Activated T-cell treated with anti-CD3 and anti-CD28 coated beads for 1 hour (primary cell): ENCODE data around the gene ZNF296.

Source experiments
- DNase-seq: peaks from one replicate; pipeline ENCODE4 v3.0.0-alpha.2; 2020; ENCODE audit warnings: low read depth

The ZNF296 gene

DNA sequence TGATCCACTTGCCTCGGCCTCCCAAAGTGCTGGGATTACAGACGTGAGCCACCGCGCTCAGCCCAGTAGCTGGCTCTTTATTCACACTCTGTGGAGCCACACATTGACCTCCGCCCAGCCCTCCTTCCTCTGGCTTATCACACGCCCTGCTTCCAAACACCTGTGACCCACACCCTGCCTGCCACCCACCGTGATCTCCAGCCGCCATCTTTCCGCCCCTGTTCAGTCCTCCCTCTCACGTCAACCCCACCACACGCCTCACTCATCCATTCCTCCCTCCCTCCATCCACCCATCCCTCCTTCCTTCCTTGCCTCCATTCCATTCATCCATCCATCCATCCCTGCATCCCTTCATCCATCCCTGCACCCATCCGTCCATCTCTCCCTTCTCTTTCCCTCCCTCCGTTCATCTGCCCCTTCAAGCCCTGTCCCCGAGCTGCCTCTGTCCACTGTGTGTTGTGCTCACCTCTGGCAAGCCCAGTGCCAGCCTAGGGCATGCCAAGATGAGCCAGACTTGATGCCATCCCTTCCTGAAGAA lies 17.6 kb downstream of the ZNF296 start:
- DNase-seq = no peak

DNA sequence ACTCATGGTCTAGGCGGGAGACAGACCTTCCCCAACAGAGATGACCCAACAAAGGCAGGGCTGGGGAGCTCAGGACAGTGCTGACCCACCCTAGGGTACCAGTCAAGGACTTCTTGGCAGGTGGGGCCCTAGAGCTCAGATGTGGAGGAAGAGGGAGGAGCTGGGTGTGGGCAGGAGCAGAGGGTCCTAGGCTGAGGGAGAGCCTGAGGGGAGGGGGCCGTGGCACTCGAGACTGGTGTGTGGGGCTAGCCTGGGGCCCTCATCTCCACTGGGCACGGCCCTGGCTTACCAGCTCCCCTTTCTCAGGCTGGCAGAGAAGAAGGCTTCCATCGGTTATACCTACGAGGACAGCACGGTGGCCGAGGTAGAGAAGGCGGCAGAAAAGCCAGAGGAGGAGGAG lies 18.8 kb downstream of the ZNF296 start:
- no peak for DNase-seq

DNA sequence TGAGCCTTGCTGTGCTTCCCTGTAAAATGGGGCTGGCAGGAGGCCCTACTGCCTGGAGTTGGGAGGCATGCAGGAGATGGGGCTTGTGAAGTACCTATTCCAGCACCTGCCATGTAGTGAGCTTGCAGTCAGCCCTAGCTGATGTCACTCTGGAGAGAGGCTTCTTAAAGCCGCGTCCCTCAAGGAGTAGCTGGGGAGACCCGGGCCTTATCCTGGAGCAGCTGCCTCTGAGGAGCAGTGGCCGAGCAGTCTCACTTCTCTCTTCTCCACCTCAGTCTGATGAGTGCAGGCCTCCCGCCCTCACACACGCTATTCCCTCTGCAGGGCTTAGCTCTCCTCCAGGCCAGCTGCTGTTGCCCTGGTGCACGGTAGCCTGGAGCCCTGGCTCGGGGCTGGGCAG lies 19.4 kb downstream of the ZNF296 start:
- no peak for DNase-seq

DNA sequence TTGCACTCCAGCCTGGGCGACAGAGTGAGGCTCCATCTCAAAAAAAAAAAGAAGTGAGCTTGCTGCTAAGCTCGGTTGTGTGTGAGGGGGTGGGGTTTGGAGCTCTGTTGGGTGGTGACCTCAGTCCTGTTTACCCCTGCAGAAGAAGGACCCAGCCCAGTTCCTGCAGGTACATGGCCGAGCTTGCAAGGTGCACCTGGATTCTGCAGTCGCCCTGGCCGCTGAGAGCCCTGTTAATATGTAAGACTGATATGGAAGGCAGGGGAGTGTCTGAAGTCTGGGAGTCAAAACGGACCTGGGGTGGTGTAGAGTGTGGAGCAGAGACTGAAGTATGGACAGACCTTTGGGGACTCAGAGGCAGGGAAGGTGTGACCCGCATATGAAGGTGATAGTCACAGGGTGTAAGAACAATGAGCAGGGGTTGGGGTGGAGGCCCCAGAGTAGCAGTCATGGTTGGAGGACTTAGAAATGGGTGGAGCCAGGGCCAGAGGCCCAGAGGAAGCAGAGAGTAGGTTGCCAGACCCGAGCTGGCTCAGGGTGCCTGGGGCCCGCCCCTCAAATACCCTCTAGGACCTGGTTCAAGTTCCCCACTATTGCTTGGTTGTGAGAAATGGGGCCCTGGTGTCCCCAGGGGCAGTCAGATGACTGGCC lies 24.2 kb downstream of the ZNF296 start:
- DNase-seq = no peak

DNA sequence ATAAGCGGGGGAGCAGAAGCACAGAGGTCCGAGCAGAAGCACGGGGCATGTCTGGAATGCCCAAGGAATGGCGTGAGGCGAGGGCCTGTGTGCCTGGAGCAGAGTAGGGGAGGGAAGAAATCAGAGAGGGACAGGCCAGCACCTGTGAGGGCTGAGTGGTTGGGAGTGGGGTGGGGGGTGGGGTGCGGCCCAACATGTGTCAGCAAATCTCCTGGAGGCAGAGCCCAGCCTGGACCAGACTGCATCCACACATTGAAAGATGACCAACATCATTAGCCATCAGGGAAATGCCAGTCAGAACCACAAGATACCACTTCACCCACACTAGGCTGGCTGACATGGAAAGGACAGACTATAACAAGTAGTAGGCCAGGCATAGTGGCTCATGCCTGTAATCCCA lies 26.2 kb downstream of the ZNF296 start:
- no peak for DNase-seq

DNA sequence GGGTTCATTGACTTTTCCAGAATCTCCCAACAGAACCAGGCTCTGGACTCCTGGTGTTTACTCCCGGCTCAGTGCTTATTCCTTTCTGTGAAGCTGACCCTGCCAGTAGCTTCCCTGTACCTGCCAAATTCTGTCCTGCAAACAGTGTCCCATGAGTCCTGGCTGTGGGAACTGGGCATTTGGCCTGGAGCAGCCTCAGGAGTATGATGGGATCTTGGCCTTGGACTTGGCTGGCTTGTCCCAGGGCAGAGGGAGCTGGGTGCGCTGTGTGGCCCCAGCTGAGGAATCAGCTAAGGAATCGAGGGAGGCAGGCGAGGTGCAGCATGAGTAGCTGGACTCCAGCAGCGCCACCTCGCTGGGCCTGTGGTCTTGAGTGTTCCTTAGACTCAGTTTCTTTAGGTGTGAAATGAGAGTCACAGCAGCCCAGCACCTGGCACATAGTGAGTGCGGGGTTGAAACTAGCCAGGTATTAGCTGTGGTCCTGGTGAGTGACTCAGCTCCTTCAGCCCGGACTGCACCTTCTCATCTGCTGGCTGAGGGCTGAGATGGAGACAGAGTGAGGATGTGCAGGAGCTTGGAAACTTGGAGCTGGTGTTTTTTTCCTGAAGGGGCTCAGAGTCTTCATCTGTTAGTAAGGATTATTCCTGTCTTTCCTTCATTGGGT lies 27.1 kb downstream of the ZNF296 start:
- no peak for DNase-seq

DNA sequence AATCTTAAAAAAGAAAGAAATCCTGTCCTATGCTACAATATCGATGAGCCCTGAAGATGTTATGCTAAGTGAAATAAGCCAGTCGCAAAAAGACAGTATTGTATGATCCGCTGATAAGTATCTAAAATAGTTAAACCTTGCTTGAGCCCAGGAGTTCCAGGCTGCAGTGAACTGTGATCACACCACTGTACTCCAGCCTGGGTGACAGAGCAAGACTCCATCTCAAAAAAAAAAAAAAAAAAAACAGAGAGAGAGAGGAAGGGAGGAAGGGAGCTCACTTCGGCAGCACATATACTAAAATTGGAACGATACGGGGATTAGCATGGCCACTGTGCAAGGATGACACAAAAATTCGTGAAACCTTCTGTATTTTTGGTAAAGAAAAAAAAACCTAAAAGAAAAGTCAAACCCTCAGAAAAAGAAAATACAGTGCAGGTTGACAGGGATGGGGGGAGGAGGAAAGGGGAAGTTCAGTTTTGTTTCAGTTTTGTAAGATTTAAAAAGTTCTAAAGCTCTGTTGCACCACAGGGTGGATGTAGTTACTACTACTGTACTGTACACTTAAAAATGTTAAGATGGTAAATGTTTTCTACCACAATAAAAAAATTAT lies 29.0 kb downstream of the ZNF296 start:
- DNase-seq = no peak

DNA sequence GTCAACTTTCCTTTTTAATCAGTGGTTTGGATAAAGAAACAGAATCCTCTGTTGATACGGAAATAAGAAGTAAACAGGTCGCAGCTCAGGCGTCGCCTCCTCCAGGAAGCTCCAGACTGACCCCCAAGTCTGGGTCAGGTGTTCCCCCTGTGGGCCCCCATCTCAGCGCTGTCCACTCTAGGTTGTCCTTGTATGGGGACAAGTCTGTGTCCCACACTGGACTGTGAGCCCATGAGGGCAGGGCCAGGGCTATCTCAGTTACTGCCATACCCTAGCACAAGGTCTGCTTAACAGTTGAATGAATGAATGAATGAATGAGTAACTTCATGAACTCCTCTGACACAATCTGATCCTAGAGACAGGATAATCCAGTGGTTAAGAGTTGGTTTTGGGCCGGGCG lies 29.9 kb downstream of the ZNF296 start:
- DNase-seq = no peak

DNA sequence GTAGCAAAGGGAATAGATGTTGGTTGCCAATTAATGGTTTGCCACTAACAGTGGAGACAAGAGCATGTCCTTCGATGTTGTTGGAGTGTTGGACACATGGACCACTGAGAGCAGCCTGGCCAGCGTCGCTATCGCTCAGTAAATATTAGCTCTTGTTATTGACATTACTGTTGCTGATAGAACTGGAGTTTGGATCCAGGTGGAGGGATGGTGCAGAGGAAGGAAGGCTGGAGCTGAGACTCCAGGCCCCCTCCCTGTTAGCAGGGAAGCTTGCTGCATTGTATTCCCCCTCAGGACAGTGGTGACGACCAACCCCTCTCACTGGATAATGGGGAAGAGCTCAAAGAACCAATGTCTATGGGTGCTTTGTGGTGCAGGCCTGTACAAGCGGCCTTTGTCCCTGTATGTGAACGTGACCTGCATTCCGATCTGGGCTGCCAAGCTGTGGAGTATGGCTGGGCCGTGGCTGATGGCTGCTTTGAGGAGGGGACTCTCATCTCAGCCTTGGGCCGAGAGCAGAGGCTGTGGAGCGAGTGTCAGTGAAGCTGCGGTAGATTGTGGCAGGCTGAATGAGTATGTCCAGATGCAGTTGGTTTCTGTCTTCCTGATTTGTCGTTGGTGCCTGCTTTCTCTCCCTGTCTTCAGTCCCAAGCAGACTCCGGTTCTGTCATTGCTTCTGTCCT lies 30.5 kb downstream of the ZNF296 start:
- no peak for DNase-seq

DNA sequence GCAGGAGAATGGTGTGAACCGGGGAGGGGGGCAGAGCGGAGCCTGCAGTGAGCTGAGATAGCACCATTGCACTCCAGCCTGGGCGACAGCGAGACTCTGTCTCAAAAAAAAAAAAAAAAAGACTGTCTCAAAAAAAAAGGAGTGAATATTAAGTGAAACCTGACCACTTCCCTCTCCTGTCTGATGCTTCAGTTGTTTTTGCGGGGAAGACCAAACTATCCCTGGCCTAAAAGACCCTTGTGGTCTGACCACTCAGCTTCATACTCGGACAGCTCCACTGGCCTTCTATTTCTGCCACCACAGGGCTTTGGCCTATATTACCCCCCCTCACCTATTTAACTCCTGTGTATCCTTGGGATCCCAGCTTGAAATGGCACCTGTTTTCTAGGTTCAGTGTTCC lies 35.2 kb downstream of the ZNF296 start:
- no peak for DNase-seq

DNA sequence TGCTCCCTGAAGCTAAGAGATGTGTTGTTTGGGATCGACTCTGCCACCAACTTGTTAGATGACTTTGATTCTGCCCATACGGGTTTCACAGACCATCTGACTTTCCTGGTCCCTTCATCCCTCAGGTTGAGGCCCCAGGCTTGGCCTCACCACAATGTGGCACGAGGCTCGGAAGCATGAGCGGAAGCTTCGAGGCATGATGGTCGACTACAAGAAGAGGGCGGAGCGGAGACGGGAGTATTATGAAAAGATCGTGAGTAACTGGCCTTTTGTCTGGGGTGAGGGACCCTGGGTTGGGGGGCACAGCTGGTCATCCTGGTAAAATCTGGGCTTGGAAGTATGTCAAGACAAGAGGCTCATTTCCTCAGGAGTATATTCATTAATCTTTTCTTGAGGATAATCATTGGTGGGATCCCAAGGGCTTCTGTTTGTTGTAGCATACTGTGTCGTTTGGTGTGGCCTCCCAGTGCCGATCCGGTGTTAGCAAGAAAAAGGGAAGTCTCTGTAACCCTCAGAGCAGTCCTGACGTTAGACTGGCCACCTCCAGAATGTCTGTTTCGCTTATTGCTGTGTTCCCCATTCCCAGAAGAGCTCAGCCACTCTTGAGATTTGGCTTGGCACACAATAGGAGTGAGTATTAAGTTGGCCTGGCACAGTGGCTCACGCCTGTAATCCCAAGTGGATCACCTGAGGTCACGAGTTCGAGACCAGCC lies 36.1 kb downstream of the ZNF296 start:
- DNase-seq = no peak

DNA sequence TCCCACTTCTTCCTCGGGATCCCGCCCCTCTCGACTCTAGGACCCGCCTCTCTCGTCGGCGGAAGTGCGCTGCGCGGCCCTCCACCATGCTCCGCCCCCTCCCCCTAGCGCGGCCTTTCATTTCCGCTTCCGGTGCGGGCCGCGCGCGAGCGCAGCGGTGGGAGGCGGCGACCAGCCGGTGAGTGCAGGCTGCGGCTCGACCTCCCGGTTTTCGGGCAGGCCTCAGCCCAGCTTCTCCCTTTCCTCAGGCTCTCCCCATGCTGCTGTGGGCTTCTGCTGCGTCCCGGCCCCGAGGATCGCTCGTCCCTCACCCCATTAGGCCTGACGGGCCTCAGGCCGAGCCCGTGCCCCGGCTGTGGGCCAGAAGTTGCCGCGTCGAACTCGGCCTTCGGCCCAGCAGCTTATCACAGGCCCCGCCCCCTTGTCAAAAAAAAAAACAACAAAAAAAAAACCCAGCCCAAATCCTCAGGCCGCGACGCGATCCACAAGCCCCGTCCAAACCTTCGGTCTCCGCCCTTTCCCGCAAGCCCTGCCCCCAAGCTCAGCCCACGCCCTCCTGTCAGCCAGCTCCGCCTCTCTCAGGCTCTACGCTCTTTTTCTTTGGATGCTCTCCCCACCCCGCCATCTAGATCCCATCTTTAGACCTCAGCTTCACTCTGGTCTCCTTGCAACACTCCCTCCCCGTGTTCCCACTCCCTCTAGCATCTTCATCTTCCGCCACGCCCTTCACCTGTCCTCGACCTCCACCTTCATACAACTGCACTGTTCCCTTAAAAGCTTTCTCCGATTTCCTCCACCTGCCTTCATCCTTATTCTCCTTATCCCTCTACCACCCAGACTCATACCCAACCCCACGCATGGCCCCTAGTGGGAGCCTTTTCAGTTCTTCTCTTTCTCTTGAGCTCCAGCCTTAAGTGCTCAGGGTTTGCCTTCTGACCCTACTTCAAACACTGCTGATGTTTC lies 37.1 kb downstream of the ZNF296 start, which contains the start of gene CLASRP:
Gene CLASRP, plus strand, starts transcription at position 115 of the 963 bp plus-strand sequence. CDS start 1,168 bp downstream, outside the sequence.
- peak; percentile 87 for DNase-seq

DNA sequence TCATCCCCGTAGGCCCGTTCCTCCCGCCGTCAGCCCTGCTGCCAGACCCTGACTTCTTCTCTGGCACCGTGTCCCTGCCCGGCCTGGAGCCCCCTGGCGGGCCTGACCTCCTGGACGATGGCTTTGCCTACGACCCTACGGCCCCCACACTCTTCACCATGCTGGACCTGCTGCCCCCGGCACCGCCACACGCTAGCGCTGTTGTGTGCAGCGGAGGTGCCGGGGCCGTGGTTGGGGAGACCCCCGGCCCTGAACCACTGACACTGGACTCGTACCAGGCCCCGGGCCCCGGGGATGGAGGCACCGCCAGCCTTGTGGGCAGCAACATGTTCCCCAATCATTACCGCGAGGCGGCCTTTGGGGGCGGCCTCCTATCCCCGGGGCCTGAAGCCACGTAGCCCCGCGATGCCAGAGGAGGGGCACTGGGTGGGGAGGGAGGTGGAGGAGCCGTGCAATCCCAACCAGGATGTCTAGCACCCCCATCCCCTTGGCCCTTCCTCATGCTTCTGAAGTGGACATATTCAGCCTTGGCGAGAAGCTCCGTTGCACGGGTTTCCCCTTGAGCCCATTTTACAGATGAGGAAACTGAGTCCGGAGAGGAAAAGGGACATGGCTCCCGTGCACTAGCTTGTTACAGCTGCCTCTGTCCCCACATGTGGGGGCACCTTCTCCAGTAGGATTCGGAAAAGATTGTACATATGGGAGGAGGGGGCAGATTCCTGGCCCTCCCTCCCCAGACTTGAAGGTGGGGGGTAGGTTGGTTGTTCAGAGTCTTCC lies 38.7 kb downstream of the ZNF296 start:
- DNase-seq = no peak

DNA sequence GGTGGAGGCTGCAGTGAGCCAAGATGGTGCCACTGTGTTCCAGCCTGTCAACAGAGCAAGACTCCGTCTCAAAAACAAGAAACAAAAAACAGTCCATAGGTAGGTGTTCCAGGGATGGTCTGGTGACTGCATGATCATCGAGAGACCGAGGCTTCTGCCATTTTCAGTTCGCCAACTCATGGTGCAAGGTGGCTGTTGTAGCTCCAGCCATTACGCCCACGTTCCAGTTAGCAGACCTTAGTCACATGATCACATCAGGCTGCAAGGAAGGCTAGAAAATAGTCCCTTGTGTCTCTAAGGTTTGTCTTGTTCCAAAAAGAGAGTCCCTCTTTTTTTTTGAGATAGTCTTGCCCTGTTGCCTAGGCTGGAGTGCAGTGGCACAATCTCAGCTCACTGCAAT lies 40.5 kb downstream of the ZNF296 start:
- DNase-seq = no peak

DNA sequence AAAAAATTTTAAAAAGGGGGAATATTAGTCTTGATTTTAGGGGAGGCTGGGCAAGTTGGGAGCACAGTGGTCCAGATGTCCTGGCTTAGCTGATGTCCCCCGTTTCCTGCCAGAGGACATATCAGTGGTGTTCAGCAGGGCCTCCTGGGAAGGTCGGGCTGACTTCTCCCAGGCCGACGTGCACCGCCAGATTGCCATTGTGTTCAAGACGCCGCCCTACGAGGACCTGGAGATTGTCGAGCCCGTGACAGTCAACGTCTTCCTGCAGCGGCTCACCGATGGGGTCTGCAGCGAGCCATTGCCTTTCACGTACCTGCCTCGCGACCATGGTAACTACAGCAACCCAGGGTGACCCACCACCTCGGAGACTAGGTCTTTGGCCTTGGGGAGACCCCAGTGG lies 43.9 kb downstream of the ZNF296 start:
- no peak for DNase-seq

DNA sequence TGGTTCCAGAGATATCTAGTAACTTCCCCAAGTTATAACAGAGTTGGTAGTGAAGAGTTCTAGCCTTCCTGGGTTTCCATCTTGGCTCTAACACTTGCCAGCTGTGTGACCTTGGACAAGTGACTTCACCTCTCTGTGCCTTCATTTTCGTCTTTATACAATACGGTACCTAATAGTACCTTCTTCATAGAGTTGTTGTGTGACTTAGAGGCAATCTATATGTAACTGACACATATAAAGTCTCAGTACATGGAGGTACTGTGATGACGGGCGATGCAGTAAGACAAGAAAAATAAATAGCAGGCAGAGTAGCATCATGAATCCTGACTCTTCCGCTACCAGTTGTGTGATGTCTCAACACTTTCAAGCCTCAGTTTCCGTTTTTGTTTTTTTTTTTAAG lies 45.5 kb downstream of the ZNF296 start:
- DNase-seq = no peak

DNA sequence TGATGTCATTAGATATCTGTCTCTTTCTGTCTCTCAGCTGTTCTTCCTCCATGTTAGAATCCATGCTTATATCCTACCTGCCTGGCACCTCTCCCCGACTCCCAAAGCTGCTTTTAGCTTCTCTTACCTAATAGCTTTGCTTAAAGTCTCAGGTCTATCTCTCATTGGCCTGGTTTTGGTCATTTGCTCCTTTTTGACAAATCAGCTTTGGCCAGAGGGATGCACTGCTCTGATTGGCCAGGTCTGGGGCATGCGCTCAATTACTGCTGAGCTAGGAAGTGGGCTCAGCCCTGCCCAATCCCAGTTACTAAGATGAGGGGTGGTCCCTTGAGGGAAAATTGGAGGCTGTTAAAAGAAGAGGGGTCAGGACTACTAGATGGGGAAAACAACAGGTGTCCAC lies 48.9 kb downstream of the ZNF296 start:
- DNase-seq = no peak

DNA sequence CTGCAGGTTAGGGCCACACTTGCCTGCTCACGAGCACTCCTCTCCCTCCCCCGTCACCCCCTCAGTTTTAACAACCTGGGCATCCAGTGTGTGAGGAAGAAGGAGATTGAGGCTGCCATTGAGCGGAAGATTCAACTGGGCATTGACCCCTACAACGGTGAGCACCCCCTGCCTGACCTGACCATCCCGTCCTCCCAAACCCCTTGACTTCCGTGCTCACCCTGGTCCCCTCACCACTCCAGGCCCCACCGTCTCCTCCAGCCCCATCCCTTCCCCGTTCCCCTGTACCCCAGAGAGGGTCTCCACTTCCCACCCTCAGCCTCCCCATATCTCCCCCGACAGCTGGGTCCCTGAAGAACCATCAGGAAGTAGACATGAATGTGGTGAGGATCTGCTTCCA lies 51.0 kb downstream of the ZNF296 start:
- no peak for DNase-seq

DNA sequence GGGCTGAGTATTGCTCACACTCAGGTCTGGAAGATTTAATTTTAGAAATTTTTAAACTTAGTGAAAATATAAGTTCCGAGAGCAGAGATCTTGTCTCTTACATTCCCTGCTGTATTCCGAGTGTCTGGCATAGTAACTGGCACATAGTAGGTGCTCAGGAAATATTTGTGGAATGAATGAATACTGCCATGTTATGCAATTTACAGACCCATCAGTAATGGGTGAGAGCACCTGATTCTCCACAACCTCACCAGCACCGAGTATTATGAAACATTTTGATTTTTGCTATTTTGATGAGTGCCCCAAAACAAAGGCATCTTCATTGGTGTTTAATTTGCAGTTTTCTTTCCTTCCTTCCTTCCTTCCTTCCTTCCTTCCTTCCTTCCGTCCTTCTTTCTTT lies 53.2 kb downstream of the ZNF296 start:
- no peak for DNase-seq

DNA sequence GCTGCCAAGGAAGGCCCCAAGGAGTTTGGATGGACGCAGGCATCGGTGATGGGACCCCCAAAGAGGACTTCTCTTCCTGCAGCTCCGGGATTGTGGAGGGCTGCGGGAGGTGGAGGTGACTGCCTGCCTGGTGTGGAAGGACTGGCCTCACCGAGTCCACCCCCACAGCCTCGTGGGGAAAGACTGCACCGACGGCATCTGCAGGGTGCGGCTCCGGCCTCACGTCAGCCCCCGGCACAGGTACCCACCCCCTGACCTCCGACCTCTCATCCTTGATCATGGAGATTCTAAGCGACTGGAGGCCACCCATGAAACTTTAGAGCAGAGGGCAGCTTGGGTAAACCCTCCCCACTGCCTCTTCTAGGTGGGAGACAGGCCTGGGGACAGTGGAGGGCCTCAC lies 54.3 kb downstream of the ZNF296 start:
- DNase-seq = no peak
